ENCODE data around the gene MYL10.

Gene MYL10

GRCh38 chr7:101565601-101566209 lies 63.4 kb downstream of the MYL10 start:
- TF ChIP-seq CTCF (IDR thresholded peaks at IDR 0.05; ENCODE audit: low read depth, low read length, poor library complexity, severe bottlenecking) (no peak), EZH2phosphoT487 (IDR thresholded peaks at IDR 0.05; ENCODE audit: borderline replicate concordance, low read length) (no peak)
- H3F3A ChIP-seq (ENCODE audit: control insufficient read depth, insufficient read depth): no peaks in the 10 kb centered on the region

DNA sequence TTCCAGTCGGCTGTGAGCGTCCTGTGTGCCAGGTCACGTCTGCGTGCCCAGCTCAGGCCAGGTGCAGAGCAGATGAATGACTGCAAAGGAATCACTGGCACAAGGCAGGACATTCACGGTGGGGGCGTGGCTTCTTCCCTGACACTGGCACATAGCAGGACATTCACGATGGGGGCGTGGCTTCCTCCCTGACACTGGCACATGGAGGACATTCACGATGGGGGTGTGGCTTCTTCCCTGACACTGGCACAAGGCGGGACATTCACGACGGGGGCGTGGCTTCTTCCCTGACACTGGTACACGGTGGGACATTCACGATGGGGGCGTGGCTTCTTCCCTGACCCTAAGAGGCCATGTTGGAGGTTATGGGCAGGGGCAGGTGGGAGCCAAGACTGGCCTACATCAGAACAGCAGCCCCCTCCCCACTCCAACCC lies 64.3 kb downstream of the MYL10 start:
- no peaks in the 10 kb centered on the region for H3F3A ChIP-seq (ENCODE audit: control insufficient read depth, insufficient read depth)
- H3K36me3 ChIP-seq (ENCODE audit: control insufficient read depth, low read length): no peaks in the 10 kb centered on the region
- no peak overlapping the region for H3K27ac ChIP-seq (ENCODE audit: low read depth, low read length)
- H3K9me3 ChIP-seq (ENCODE audit: control insufficient read depth, insufficient read depth, low read length): no peaks in the 10 kb centered on the region; the same call in 1 of the 2 replicates
- no peaks in the 10 kb centered on the region for H4K20me1 ChIP-seq (ENCODE audit: control insufficient read depth, insufficient read depth, low read depth, low read length)
- TF ChIP-seq CTCF (IDR thresholded peaks at IDR 0.05; ENCODE audit: low read depth, low read length, poor library complexity, severe bottlenecking) (no peak), EZH2phosphoT487 (IDR thresholded peaks at IDR 0.05; ENCODE audit: borderline replicate concordance, low read length) (no peak)
- H3K4me3 ChIP-seq (ENCODE audit: low read length): no peak overlapping the region
- peaks cover 5% of the 10 kb centered on the region; the same call in 1 of the 2 replicates for H3K27me3 ChIP-seq (ENCODE audit: control insufficient read depth, low read length)
- no peaks in the 10 kb centered on the region for H3K9me2 ChIP-seq (replicated peaks; ENCODE audit: control insufficient read depth, low read length)
- no peaks in the 10 kb centered on the region for H3K4me1 ChIP-seq (ENCODE audit: control insufficient read depth, low read length)
- no peak overlapping the region for H3K4me2 ChIP-seq (ENCODE audit: low read length)
- no peaks in the 10 kb centered on the region for H3K79me2 ChIP-seq (ENCODE audit: control insufficient read depth, low read length)

More at GRCh38 chr7:101565601-101566209, 63.4 kb downstream of the MYL10 start:
- H3K9me3 ChIP-seq (ENCODE audit: control insufficient read depth, insufficient read depth, low read length): no peaks in the 10 kb centered on the region
- no peaks in the 10 kb centered on the region for H4K20me1 ChIP-seq (ENCODE audit: control insufficient read depth, insufficient read depth, low read depth, low read length)
- H3K36me3 ChIP-seq (ENCODE audit: control insufficient read depth, low read length): no peaks in the 10 kb centered on the region
- no peak overlapping the region for H3K27ac ChIP-seq (ENCODE audit: low read depth, low read length)
- H3K4me2 ChIP-seq (ENCODE audit: low read length): no peak overlapping the region
- peaks cover 5% of the 10 kb centered on the region; the same call in 1 of the 2 replicates for H3K27me3 ChIP-seq (ENCODE audit: control insufficient read depth, low read length)
- no peak overlapping the region for H3K4me3 ChIP-seq (ENCODE audit: low read length)
- no peaks in the 10 kb centered on the region for H3K9me2 ChIP-seq (replicated peaks; ENCODE audit: control insufficient read depth, low read length)
- H3K4me1 ChIP-seq (ENCODE audit: control insufficient read depth, low read length): no peaks in the 10 kb centered on the region
- H3K79me2 ChIP-seq (ENCODE audit: control insufficient read depth, low read length): no peaks in the 10 kb centered on the region

DNA sequence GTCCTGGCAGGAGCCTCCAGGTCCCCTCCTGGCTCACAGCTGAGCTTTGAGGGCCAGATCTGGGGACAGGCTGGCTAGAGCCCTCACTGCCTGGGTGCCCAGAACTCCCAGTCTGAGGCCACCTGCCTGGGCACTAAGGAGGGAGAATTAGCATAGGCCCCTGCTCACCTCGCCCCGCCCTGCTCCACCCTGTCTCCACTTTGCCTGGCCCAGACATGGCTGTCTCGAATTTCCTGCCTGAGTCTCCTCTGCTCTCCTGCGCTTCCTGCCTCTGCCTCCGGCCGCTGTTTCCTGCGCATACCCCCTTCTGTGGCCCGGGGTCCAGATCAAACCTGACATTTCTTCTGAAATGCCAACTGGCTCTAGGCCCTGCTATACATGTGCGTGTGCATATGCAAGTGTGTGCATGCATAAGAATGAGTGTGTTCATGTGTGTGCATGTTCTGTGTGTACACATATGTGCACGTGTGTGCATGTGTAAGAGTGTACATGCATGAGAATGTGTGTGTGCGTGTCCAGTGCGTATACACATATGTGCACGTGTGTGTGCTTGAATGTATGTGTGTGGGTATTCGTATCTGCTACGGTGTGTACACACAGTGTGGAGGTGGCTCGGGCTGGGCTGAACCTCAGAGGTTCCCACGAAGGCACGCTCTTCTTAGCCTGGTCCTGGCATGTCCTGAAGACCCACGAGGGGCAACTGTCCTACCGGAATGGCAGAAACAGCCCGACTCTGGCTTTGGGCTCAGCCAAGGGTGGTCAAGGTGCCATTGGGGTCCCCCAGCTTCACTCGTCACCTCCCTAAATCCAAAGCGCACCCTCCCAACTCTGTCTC lies 64.9 kb downstream of the MYL10 start:
- Histone ChIP-seq H3K27me3 (ENCODE audit: control insufficient read depth, low read length) (peaks cover 5% of the 10 kb centered on the region; the same call in 1 of the 2 replicates), H3K9me2 (replicated peaks; ENCODE audit: control insufficient read depth, low read length) (no peaks in the 10 kb centered on the region), H3K4me2 (ENCODE audit: low read length) (no peak overlapping the region), H4K20me1 (ENCODE audit: control insufficient read depth, insufficient read depth, low read depth, low read length) (no peaks in the 10 kb centered on the region), H3K4me1 (ENCODE audit: control insufficient read depth, low read length) (no peaks in the 10 kb centered on the region), H3K79me2 (ENCODE audit: control insufficient read depth, low read length) (no peaks in the 10 kb centered on the region), H3K36me3 (ENCODE audit: control insufficient read depth, low read length) (no peaks in the 10 kb centered on the region), H3K9me3 (ENCODE audit: control insufficient read depth, insufficient read depth, low read length) (no peaks in the 10 kb centered on the region; the same call in 1 of the 2 replicates), H3F3A (ENCODE audit: control insufficient read depth, insufficient read depth) (no peaks in the 10 kb centered on the region), H3K4me3 (ENCODE audit: low read length) (no peak overlapping the region), H3K27ac (ENCODE audit: low read depth, low read length) (no peak overlapping the region)
- TF ChIP-seq EZH2phosphoT487 (IDR thresholded peaks at IDR 0.05; ENCODE audit: borderline replicate concordance, low read length): no peak
- no peak for TF ChIP-seq CTCF (IDR thresholded peaks at IDR 0.05; ENCODE audit: low read depth, low read length, poor library complexity, severe bottlenecking)
